Peyer's patch (tissue), 4 donors: ENCODE results near the gene RFX2. TPM values are rescaled to one million over a fixed set of nuclear protein-coding genes. Genes with fewer than 3 reads are reported as not detected.

Source experiments
- DNase-seq, 3 donors: peaks; one replicate each; pipeline ENCODE4 v3.0.0-alpha.2; 2017 to 2019
- H3K27ac ChIP-seq, 4 donors: fragments of 200-600 bp; sonication (generic); one replicate each; pipeline ENCODE4 v1.5.1; 2016 to 2019
- H3K27me3 ChIP-seq, 2 donors: fragments of 200-600 bp; sonication (generic); one replicate each; pipeline ENCODE4 v1.5.1; 2019
- H3K36me3 ChIP-seq, 3 donors: fragments of 200-600 bp; sonication (generic); one replicate each; pipeline ENCODE4 v1.5.1; 2016 to 2019
- H3K4me1 ChIP-seq, 4 donors: fragments of 200-600 bp; sonication (generic); one replicate each; pipeline ENCODE4 v1.5.1; 2016 to 2019
- H3K4me3 ChIP-seq, 4 donors: fragments of 200-600 bp; sonication (generic); 1 replicate in 3 of 4; 2 replicates in 1 of 4; pipeline ENCODE4 v1.5.1; 2016 to 2019; ENCODE audit warnings: mild to moderate bottlenecking in 1 of 4
- H3K9me3 ChIP-seq, 4 donors: fragments of 200-600 bp; sonication (generic); one replicate each; pipeline ENCODE4 v1.5.1; 2016 to 2019; ENCODE audit warnings: mild to moderate bottlenecking in 1 of 4
- CTCF ChIP-seq, 6 experiments: fragments of 450-650 bp in 4 of 6; fragments of 200-600 bp in 2 of 6; sonication (generic) in 1 of 6; IDR thresholded peaks; one replicate each; pipeline ENCODE4 v1.5.1; 2017 to 2019; ENCODE audit warnings: antibody characterized with exemption in 6 of 6, mild to moderate bottlenecking in 3 of 6, moderate library complexity in 1 of 6
- POLR2A ChIP-seq, 2 donors: fragments of 450-650 bp; IDR thresholded peaks; one replicate each; pipeline ENCODE4 v1.5.1; 2017; ENCODE audit warnings: antibody characterized with exemption in 2 of 2, mild to moderate bottlenecking in 2 of 2, moderate library complexity in 2 of 2
- total RNA-seq, 4 donors: library from RNA; depleted of rRNA; stranded (reverse); fragments of >200 nt; gene quantifications; one replicate each; pipeline ENCODE4 v1.1.0, GENCODE V29; 2016

RFX2 gene
- total RNA-seq, 4 donors from 2014 or later, result 2.6 to 33.9 (median 10.3) TPM

- no peaks in the 10 kb centered on the region for H3K9me3 ChIP-seq
- peak overlapping the region in 2 of 4 donors; percentile 35 to 37 for H3K4me3 ChIP-seq
- no peaks in the 10 kb centered on the region for H3K27me3 ChIP-seq
- H3K36me3 ChIP-seq, result no peaks in the 10 kb centered on the region
- TF ChIP-seq CTCF (IDR thresholded peaks at IDR 0.05) (peak in 3 of 6 experiments; percentile 43 to 53 (median 51)), POLR2A (IDR thresholded peaks at IDR 0.05) (peak; percentile 43 to 52)
- H3K4me1 ChIP-seq, result peaks cover 0 to 38% (median under 1%) of the 10 kb centered on the region in 4 donors
- H3K27ac ChIP-seq, result peak overlapping the region; percentile 56 to 94 (median 80)
- peak in 2 of 3 donors; percentile 91 for DNase-seq
Measured at GRCh38 chr19:6092329-6093286, 17.7 kb downstream of the RFX2 start.

GRCh38 chr19:6091771-6092291, 18.5 kb downstream of the RFX2 start:
- Histone ChIP-seq H3K9me3 (no peaks in the 10 kb centered on the region), H3K4me3 (peak overlapping the region in 2 of 4 donors; percentile 35 to 37), H3K4me1 (peaks cover 0 to 46% (median 5%) of the 10 kb centered on the region in 4 donors), H3K27ac (peak overlapping the region; percentile 56 to 94 (median 80)), H3K27me3 (no peaks in the 10 kb centered on the region), H3K36me3 (no peaks in the 10 kb centered on the region)
- DNase-seq, result no peak
- no peak for TF ChIP-seq POLR2A (IDR thresholded peaks at IDR 0.05)
- TF ChIP-seq CTCF (IDR thresholded peaks at IDR 0.05), result no peak

GRCh38 chr19:6090634-6091033, 19.7 kb downstream of the RFX2 start:
- TF ChIP-seq POLR2A (IDR thresholded peaks at IDR 0.05), result no peak
- TF ChIP-seq CTCF (IDR thresholded peaks at IDR 0.05), result no peak
- no peaks in the 10 kb centered on the region for H3K27me3 ChIP-seq
- no peak overlapping the region for H3K4me3 ChIP-seq
- H3K4me1 ChIP-seq, result peaks cover 0 to 52% (median 6%) of the 10 kb centered on the region in 4 donors
- H3K36me3 ChIP-seq, result no peaks in the 10 kb centered on the region
- peak overlapping the region in 2 of 4 donors; percentile 92 to 94 for H3K27ac ChIP-seq
- no peak for DNase-seq
- H3K9me3 ChIP-seq, result no peaks in the 10 kb centered on the region

GRCh38 chr19:6088602-6089049, 21.7 kb downstream of the RFX2 start:
- no peaks in the 10 kb centered on the region for H3K36me3 ChIP-seq
- H3K27me3 ChIP-seq, result no peaks in the 10 kb centered on the region
- H3K9me3 ChIP-seq, result no peaks in the 10 kb centered on the region
- no peak for DNase-seq
- peak overlapping the region in 2 of 4 donors; percentile 76 to 86 for H3K27ac ChIP-seq
- H3K4me3 ChIP-seq, result no peak overlapping the region
- H3K4me1 ChIP-seq, result peaks cover 0 to 52% (median 6%) of the 10 kb centered on the region in 4 donors
- TF ChIP-seq POLR2A (IDR thresholded peaks at IDR 0.05) (no peak), CTCF (IDR thresholded peaks at IDR 0.05) (no peak)

GRCh38 chr19:6087074-6087571, 23.2 kb downstream of the RFX2 start:
- peaks cover 0 to 40% (median 6%) of the 10 kb centered on the region in 4 donors for H3K4me1 ChIP-seq
- H3K4me3 ChIP-seq, result peak overlapping the region in 1 of 4 donors; percentile 6
- H3K9me3 ChIP-seq, result no peaks in the 10 kb centered on the region

More at GRCh38 chr19:6087074-6087571, 23.2 kb downstream of the RFX2 start:
- Histone ChIP-seq H3K27me3 (no peaks in the 10 kb centered on the region), H3K36me3 (no peaks in the 10 kb centered on the region), H3K27ac (peak overlapping the region; percentile 38 to 86 (median 58))
- peak; percentile 60 to 73 (median 72) for DNase-seq
- TF ChIP-seq CTCF (IDR thresholded peaks at IDR 0.05) (no peak), POLR2A (IDR thresholded peaks at IDR 0.05) (no peak)
